Activated T-cell treated with anti-CD3 and anti-CD28 coated beads for 24 hours (primary cell): ENCODE data around the gene CTNNA2.

Source experiments
- DNase-seq: peaks from one replicate; pipeline ENCODE4 v3.0.0-alpha.2; 2020; ENCODE audit warnings: low read depth

The CTNNA2 gene

GRCh38 chr2:79789811-79790210 lies 277.0 kb downstream of the CTNNA2 start:
- DNase-seq = no peak

- DNase-seq = no peak
Observed at GRCh38 chr2:79792090-79792489, 279.2 kb downstream of the CTNNA2 start.

- no peak for DNase-seq
Observed at GRCh38 chr2:79793006-79793405, 280.2 kb downstream of the CTNNA2 start.

GRCh38 chr2:79796641-79797040 lies 283.8 kb downstream of the CTNNA2 start:
- no peak for DNase-seq

GRCh38 chr2:79798776-79799175 lies 285.9 kb downstream of the CTNNA2 start:
- DNase-seq = no peak

- no peak for DNase-seq
Observed at GRCh38 chr2:79799729-79800128, 286.9 kb downstream of the CTNNA2 start.

- DNase-seq = no peak
Observed at GRCh38 chr2:79801082-79801481, 288.2 kb downstream of the CTNNA2 start.

GRCh38 chr2:79817288-79817687 lies 304.4 kb downstream of the CTNNA2 start:
- DNase-seq = no peak

GRCh38 chr2:79820281-79820680 lies 307.4 kb downstream of the CTNNA2 start:
- DNase-seq = no peak

- DNase-seq = no peak
Observed at GRCh38 chr2:79822136-79822535, 309.3 kb downstream of the CTNNA2 start.

GRCh38 chr2:79824086-79824786 lies 311.4 kb downstream of the CTNNA2 start:
- DNase-seq = no peak

- DNase-seq = no peak
Observed at GRCh38 chr2:79827881-79828280, 315.0 kb downstream of the CTNNA2 start.

GRCh38 chr2:79830501-79830900 lies 317.6 kb downstream of the CTNNA2 start:
- no peak for DNase-seq

- no peak for DNase-seq
Observed at GRCh38 chr2:79831961-79832360, 319.1 kb downstream of the CTNNA2 start.

- DNase-seq = no peak
Observed at GRCh38 chr2:79832511-79833234, 319.8 kb downstream of the CTNNA2 start.

- DNase-seq = no peak
Observed at GRCh38 chr2:79833235-79833878, 320.5 kb downstream of the CTNNA2 start.

- DNase-seq = no peak
Observed at GRCh38 chr2:79835911-79836310, 323.1 kb downstream of the CTNNA2 start.

GRCh38 chr2:79844011-79844410 lies 331.2 kb downstream of the CTNNA2 start:
- no peak for DNase-seq

- no peak for DNase-seq
Observed at GRCh38 chr2:79846878-79847277, 334.0 kb downstream of the CTNNA2 start.

- DNase-seq = no peak
Observed at GRCh38 chr2:79849241-79849640, 336.4 kb downstream of the CTNNA2 start.

GRCh38 chr2:79849949-79850348 lies 337.1 kb downstream of the CTNNA2 start:
- no peak for DNase-seq

GRCh38 chr2:79850912-79851311 lies 338.1 kb downstream of the CTNNA2 start:
- DNase-seq = no peak
